ENCODE measurements around the gene CDH13. TPM values are rescaled to one million over a fixed set of nuclear protein-coding genes. Genes with fewer than 3 reads are reported as not detected.

Gene CDH13
- total and polyA plus RNA-seq, 2 of the 8 experiments (the other 6 are each of a cell fraction or from before 2014, with no cell fraction given) = 2.3 to 2.4 TPM

DNA sequence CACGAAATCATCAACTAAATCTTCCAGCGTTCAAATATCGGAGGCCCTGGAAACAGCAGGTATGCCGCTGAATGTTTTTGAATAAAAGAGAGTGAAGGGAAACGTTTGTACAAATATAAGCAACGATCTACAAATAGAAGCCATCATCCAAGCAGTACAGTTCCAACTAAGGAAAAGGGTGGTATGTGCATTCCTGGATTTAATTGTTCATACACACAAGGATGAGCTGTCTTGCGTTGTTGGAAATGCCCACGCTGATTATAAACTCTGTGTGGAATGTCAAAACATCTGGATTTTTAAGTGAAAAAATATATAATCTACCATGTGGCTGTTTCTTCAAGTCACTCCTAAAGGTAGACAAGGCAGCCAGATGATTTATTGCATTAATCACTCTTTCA, 989.2 kb downstream of the CDH13 start:
- FAIRE-seq = no peak
- Histone ChIP-seq H3K9me3 (ENCODE audit: insufficient read depth in 2 of 2, low read depth in 1 of 2, low read length in 1 of 2) (no peaks in the 10 kb centered on the region), H2AFZ (ENCODE audit: low read length) (no peak overlapping the region), H2BK15ac (ENCODE audit: low read length) (no peak overlapping the region; the same call in 1 of the 2 replicates), H2BK120ac (replicated peaks; ENCODE audit: low read depth, low read length) (no peak overlapping the region), H3K14ac (ENCODE audit: insufficient read length) (no peak overlapping the region), H2BK12ac (ENCODE audit: low read depth, low read length) (no peak overlapping the region), H4K5ac (ENCODE audit: insufficient read length, low read depth, low read length) (no peak overlapping the region), H3K36me3 (ENCODE audit: control insufficient read depth in 2 of 4, insufficient read depth in 4 of 4, low read length in 3 of 4) (no peaks in the 10 kb centered on the region; a peak in 1 of 8 replicates), H4K91ac (replicated peaks; ENCODE audit: insufficient read length, low read length) (no peak overlapping the region), H3K18ac (ENCODE audit: extremely low read depth, low read length) (no peak overlapping the region), H3K9ac (replicated peaks in 1 of 4; ENCODE audit: extremely low read depth in 1 of 4, low read depth in 3 of 4, low read length in 3 of 4) (no peak overlapping the region), H2BK20ac (ENCODE audit: low read length) (no peak overlapping the region), H3K4ac (replicated peaks; ENCODE audit: insufficient read length, low read depth, low read length) (no peak overlapping the region), H4K8ac (ENCODE audit: extremely low read depth, insufficient read depth, low read length) (no peak overlapping the region), H3K27ac (ENCODE audit: low read depth, low read length) (no peak overlapping the region), H4K20me1 (replicated peaks in 1 of 2; ENCODE audit: control insufficient read depth in 1 of 2, insufficient read depth in 2 of 2, low read length in 2 of 2) (no peaks in the 10 kb centered on the region), H3K79me1 (ENCODE audit: low read depth, low read length) (no peaks in the 10 kb centered on the region), H3K4me2 (ENCODE audit: insufficient read depth in 1 of 2, low read depth in 2 of 2, low read length in 2 of 2) (no peak overlapping the region), H3K27me3 (replicated peaks in 1 of 4; ENCODE audit: control insufficient read depth in 3 of 4, extremely low read depth in 1 of 4, insufficient read depth in 3 of 4, low read length in 3 of 4) (0 out of 7 replicates have a peak, but pooled peaks cover 0 to 2% (median 0%) of the 10 kb centered on the region in 4 experiments), H3K23me2 (ENCODE audit: low read depth, low read length) (no peaks in the 10 kb centered on the region), H2AK5ac (ENCODE audit: low read depth, low read length) (no peak overlapping the region), H3K79me2 (ENCODE audit: control insufficient read depth in 1 of 2, insufficient read depth in 2 of 2, low read length in 2 of 2) (no peaks in the 10 kb centered on the region), H3K4me3 (ENCODE audit: extremely low read depth in 1 of 4, insufficient read depth in 2 of 4, low read depth in 3 of 4, low read length in 4 of 4) (no peak overlapping the region), H3K4me1 (replicated peaks in 1 of 4; ENCODE audit: control insufficient read depth in 3 of 4, insufficient read depth in 4 of 4, low read length in 3 of 4) (peaks cover 0 to 2% (median under 1%) of the 10 kb centered on the region in 4 experiments; a peak in 1 of 7 replicates), H3K23ac (ENCODE audit: insufficient read length) (no peak overlapping the region), H2BK5ac (ENCODE audit: low read depth, low read length) (no peak overlapping the region), H3K56ac (replicated peaks; ENCODE audit: insufficient read length, low read depth, low read length) (no peak overlapping the region)
- ChIA-PET POLR2A (ENCODE audit: partially characterized antibody) (no interaction called here), CTCF (ENCODE audit: partially characterized antibody) (interaction anchor here (1.3 kb wide), 1 partner anchor 9 kb away, joined by 5 read pairs; no protein-coding TSS in a partner anchor)
- no peak for DNase-seq (ENCODE audit: low read depth in 1 of 2, low spot score in 2 of 2)
- TF ChIP-seq RXRA (IDR thresholded peaks at IDR 0.05; ENCODE audit: insufficient read depth, low read depth, low read length) (no peak), EGR1 (IDR thresholded peaks at IDR 0.05; ENCODE audit: borderline replicate concordance, low read depth, low read length) (no peak), HDAC6 (IDR thresholded peaks at IDR 0.05; ENCODE audit: low read depth, low read length) (no peak), BACH1 (IDR thresholded peaks at IDR 0.05; ENCODE audit: low read length) (no peak), BCL11A (IDR thresholded peaks at IDR 0.05; ENCODE audit: low read depth in 2 of 2, low read length in 2 of 2) (no peak), SP1 (IDR thresholded peaks at IDR 0.05; ENCODE audit: low read depth, low read length) (no peak), ATF3 (IDR thresholded peaks at IDR 0.05; ENCODE audit: insufficient read depth, low read depth, low read length) (no peak), KDM4A (IDR thresholded peaks at IDR 0.05; ENCODE audit: low read depth, low read length, severe bottlenecking) (no peak), ZNF274 (IDR thresholded peaks at IDR 0.05; ENCODE audit: borderline replicate concordance, extremely low read depth, low read length) (no peak), CHD1 (IDR thresholded peaks at IDR 0.05; ENCODE audit: low read depth, low read length) (no peak), CTCF (IDR thresholded peaks at IDR 0.05; ENCODE audit: control extremely low read depth in 1 of 3, insufficient read depth in 1 of 3, low read depth in 1 of 3, low read length in 3 of 3) (no peak), GTF2F1 (IDR thresholded peaks at IDR 0.05; ENCODE audit: borderline replicate concordance, low read depth, low read length) (no peak)
- 86% methylated on average over 8 of the region's 8 CpGs; no CpG with 5 or more reads in 1 of the 2 experiments for WGBS, 2 experiments (ENCODE audit: extremely low coverage in 1 of 2, insufficient coverage in 1 of 2, insufficient read length in 1 of 2, insufficient replicate concordance in 2 of 2, low coverage in 1 of 2, low lambda C conversion rate in 2 of 2, missing lambda C conversion rate in 1 of 2)
